Gastrocnemius medialis (tissue), 4 donors: ENCODE data around the gene FBN2.

Source experiments
- CTCF ChIP-seq, 5 experiments: fragments of 450-650 bp in 3 of 5; fragments of 200-600 bp in 2 of 5; sonication (generic) in 2 of 5; IDR thresholded peaks in 4 of 5; conservative IDR thresholded peaks in 1 of 5; 1 replicate in 4 of 5; 2 replicates in 1 of 5; pipeline ENCODE4 v1.5.1; 2016 to 2019; ENCODE audit warnings: antibody characterized with exemption in 5 of 5, mild to moderate bottlenecking in 3 of 5, moderate library complexity in 3 of 5
- POLR2A ChIP-seq, 2 donors: fragments of 450-650 bp; IDR thresholded peaks; one replicate each; pipeline ENCODE4 v1.6.1; 2017; ENCODE audit warnings: antibody characterized with exemption in 2 of 2, mild to moderate bottlenecking in 2 of 2, moderate library complexity in 2 of 2

GRCh38 chr5:128236334-128236733, 301.7 kb downstream of the FBN2 start:
- TF ChIP-seq CTCF (IDR thresholded peaks at IDR 0.05 in 4 of 5, conservative IDR thresholded peaks at IDR 0.05 in 1 of 5), result no peak
- TF ChIP-seq POLR2A (IDR thresholded peaks at IDR 0.05), result no peak
